AG04449 (cell line): Measurements from ENCODE around the gene PPP3R1.

Experiments used
- CTCF ChIA-PET: fragments of 350-600 bp; formaldehyde crosslinking; extraction: SDS; loops from one replicate; lab custom pipeline; 2021; ENCODE audit warnings: antibody characterized with exemption; lab: Yijun Ruan, JAX
- POLR2A ChIA-PET: fragments of 400-600, 350-600 bp; formaldehyde crosslinking; extraction: SDS; loops from one replicate; lab custom pipeline; 2020; ENCODE audit warnings: antibody characterized with exemption, inconsistent platforms; lab: Yijun Ruan, JAX
- DNase-seq: peaks from one replicate; pipeline ENCODE4 v3.0.0-alpha.2; 2010; ENCODE audit warnings: low read depth, low spot score
- H3K4me3 ChIP-seq: 2 replicates; pipeline ENCODE4 v1.5.1; 2011; ENCODE audit warnings: low read depth, mild to moderate bottlenecking, control low read depth, low read length
- TF ChIP-seq, protein P1 (sequence below): IDR thresholded peaks from one replicate; pipeline ENCODE4 v1.5.1; 2011; ENCODE audit warnings: mild to moderate bottlenecking, moderate library complexity, low read length, control low read depth, inconsistent platforms; ENCODE audit not compliant: insufficient read depth; ENCODE audit errors: missing control alignments

PPP3R1 gene

DNA sequence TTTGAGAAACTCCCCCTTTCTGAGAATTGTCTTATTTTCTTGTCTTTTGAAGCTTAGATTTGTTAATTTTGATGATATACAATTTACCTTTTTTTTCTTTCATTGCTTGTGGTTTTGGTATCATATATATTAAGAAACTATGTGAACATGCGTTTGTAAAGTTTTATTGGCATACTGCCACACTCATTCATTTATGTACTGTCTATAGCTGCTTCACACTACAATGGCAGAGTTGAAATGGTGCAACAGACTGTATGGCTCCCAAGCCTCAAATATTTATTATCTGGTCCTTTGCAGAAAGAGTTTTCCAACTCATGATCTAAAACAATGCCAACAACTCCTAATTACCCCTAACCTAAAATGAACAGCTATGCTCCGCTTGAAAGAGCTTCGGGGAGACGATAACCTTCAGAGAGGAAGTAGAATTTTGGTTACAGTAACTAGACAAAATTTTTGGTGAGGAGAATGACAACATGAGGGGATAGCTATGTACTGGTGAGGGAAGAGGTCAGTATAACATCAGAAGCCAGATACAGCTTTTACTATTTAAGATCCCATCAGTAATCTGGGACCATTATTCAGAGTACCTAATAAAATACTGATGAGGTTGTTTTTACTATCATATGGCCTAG is 16.1 kb downstream of the PPP3R1 start:
- DNase-seq, result no peak
- ChIA-PET CTCF (interaction anchor here (6.1 kb wide), 1 partner anchor 40 kb away, joined by 38 read pairs; no protein-coding TSS in a partner anchor), POLR2A (interaction anchor here (0.8 kb wide), 1 partner anchor 10 kb away, joined by 3 read pairs; no protein-coding TSS in a partner anchor)
- TF ChIP-seq, protein P1, sequence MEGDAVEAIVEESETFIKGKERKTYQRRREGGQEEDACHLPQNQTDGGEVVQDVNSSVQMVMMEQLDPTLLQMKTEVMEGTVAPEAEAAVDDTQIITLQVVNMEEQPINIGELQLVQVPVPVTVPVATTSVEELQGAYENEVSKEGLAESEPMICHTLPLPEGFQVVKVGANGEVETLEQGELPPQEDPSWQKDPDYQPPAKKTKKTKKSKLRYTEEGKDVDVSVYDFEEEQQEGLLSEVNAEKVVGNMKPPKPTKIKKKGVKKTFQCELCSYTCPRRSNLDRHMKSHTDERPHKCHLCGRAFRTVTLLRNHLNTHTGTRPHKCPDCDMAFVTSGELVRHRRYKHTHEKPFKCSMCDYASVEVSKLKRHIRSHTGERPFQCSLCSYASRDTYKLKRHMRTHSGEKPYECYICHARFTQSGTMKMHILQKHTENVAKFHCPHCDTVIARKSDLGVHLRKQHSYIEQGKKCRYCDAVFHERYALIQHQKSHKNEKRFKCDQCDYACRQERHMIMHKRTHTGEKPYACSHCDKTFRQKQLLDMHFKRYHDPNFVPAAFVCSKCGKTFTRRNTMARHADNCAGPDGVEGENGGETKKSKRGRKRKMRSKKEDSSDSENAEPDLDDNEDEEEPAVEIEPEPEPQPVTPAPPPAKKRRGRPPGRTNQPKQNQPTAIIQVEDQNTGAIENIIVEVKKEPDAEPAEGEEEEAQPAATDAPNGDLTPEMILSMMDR, result no peak
- no peak overlapping the region for H3K4me3 ChIP-seq

DNA sequence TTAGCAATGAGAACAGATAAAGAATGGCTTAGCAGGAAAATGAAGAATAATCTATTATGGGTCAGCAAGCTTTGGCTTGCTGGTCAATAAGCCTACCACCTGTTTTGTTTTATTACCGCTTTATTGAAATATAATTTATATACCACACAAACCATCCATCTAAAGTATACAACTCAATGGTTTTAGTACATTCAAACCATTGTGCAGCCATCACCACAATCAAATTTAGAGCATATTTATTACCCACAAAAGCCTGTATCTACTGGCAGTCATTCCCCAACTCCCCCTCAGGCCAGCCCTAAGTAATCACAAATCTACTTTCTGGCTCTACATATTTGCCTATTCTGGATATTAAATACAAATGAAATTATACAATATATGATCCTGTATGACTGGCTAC is 17.2 kb downstream of the PPP3R1 start:
- ChIA-PET CTCF (interaction anchor here (1.3 to 6.1 kb wide), 3 partner anchors 9 to 39 kb away, joined by 4 to 38 read pairs (median 8); no protein-coding TSS in a partner anchor), POLR2A (no interaction called here)
- H3K4me3 ChIP-seq, result no peak overlapping the region
- no peak for DNase-seq
- TF ChIP-seq, protein P1, result no peak

DNA sequence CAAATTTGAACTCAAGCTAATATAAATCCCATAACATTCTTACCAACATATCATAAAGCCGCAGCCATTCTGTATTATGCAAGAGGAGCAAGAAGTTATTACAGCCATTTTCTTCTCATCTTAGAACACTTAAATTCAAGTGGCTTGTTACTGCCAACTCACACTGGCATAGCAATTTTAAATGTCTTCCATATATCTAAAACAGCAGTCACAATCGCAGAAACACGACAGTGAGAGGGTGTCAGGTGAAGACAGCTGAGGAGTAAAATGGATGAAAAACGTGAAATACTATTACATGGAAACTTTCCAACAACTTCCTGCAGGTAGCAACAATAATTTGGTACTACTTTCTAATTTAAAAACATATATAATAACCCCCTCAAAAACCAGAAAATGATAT is 17.9 kb downstream of the PPP3R1 start:
- TF ChIP-seq, protein P1, result no peak
- POLR2A ChIA-PET, result no interaction called here
- H3K4me3 ChIP-seq, result no peak overlapping the region
- CTCF ChIA-PET, result interaction anchor here (1.3 to 6.1 kb wide), 3 partner anchors 10 to 38 kb away, joined by 4 to 38 read pairs (median 8); no protein-coding TSS in a partner anchor
- no peak for DNase-seq

DNA sequence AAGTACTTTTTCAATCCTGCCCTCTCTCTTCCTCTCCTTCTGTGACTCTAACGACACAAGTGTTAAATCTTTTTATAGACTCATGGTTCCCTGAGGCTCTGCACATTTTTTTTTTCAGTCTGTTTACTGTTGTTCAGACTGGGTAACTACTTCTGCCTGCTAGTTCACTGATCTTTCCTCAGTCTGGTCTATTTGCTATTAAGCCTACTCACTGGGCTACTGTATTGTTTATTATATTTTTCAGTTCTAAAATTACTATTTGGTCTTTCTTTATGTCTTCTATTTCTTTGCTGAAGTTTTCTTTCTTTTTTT is 21.3 kb downstream of the PPP3R1 start:
- no peak overlapping the region for H3K4me3 ChIP-seq
- TF ChIP-seq, protein P1, result no peak
- CTCF ChIA-PET, result interaction anchor here (0.7 to 1.1 kb wide), 2 partner anchors 35 to 73 kb away, joined by 3 read pairs; no protein-coding TSS in a partner anchor
- DNase-seq, result no peak
- POLR2A ChIA-PET, result no interaction called here

DNA sequence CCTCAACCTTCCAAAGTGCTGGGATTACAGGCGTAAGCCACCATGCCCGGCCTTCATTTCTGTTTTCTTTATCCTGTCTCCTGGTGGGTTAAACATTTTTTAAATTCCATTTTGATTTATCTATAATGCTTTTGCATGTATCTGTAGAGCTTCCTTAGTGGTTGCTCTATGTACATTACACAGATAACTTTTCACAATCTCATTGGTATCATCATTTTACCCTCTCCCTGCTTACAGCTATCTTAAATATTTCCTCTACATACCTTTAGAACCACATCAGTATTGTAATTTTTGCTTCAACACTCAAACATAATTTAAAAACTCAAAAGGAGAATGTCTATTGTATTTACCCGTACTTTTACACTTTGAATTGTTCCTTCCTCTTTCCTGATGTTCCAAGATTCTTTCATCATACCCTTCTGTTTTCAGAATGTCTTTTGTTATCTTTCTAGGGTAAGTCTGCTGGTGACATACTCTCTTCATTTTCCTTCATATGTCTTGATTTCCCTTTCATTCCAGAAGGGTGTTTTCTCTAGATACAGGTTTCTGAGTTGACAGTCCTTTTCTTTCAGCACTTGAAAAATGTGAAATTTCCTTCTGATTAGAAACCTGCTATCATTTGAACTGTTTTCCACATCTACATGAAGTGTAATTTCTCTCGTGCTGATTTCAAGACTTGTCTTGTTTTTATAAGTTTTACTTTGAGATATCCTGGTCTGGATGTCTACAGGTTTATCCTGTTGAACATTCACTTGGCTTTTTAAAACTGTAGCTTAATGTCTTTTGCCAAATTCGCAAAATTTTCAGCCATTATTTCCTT is 21.9 kb downstream of the PPP3R1 start:
- CTCF ChIA-PET, result interaction anchor here (0.7 to 1.2 kb wide), 4 partner anchors 30 to 73 kb away, joined by 3 to 4 read pairs (median 3); no protein-coding TSS in a partner anchor
- H3K4me3 ChIP-seq, result no peak overlapping the region
- peak; percentile 29 for DNase-seq
- POLR2A ChIA-PET, result interaction anchor here (0.6 kb wide), 1 partner anchor 49 kb away, joined by 3 read pairs; no protein-coding TSS in a partner anchor
- TF ChIP-seq, protein P1, result no peak

DNA sequence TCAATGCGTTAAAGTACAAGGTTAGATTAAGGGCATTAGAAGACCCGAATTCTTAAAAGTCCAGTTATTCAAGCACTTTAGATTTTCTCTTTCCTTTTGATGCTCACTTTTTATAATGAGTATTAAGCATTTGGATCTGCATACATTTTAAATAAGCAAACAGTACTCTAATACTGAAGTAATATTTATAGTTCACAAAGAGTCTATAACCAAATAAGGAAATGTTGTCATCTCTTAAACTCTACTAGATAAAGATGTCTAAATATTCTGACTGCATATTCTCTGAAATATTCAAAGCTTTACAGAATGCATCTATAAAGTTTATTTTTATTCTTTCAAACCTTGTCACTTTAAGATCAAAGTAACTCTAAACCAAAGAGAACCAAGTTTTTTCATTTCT is 25.5 kb downstream of the PPP3R1 start:
- ChIA-PET POLR2A (no interaction called here), CTCF (interaction anchor here (2.2 to 5.9 kb wide), 2 partner anchors 30 to 69 kb away, joined by 5 to 50 read pairs; partner anchors contain the start of gene PNO1)
- TF ChIP-seq, protein P1, result no peak
- no peak for DNase-seq
- H3K4me3 ChIP-seq, result no peak overlapping the region
